Measurements from ENCODE around the gene THSD4. TPM values are rescaled to one million over a fixed set of nuclear protein-coding genes. Genes with fewer than 3 reads are reported as not detected.

THSD4 gene
- total and polyA plus RNA-seq, 2 of the 8 experiments (the other 6 are each of a cell fraction or from before 2014, with no cell fraction given) = 2.5 to 6.2 TPM

DNA sequence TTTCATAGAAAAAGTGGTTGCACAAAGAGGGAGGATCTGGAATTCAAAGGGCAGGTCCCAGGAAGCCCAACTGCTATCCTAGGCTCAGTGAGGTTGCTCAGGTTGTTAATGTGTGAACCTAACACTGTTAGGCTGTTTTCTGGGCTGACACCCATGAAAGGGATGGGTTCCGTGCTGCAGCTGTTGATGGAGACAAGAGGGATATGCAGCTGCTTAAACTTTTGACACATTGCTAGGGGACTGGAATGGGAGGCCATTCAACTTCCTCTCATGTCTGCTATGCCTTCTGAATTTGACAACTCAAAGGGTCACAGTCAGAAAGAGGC, 497.1 kb downstream of the THSD4 start:
- H4K20me1 ChIP-seq (replicated peaks in 1 of 2; ENCODE audit: control insufficient read depth in 1 of 2, insufficient read depth in 2 of 2, low read length in 2 of 2) = no peaks in the 10 kb centered on the region
- H3K23me2 ChIP-seq (ENCODE audit: low read depth, low read length) = no peaks in the 10 kb centered on the region
- CTCF ChIA-PET (ENCODE audit: partially characterized antibody) = interaction anchor here (0.8 to 1.0 kb wide), 3 partner anchors 37 to 169 kb away, joined by 3 to 6 read pairs (median 3); no protein-coding TSS in a partner anchor
- H2BK5ac ChIP-seq (ENCODE audit: low read depth, low read length) = no peak overlapping the region
- DNase-seq (ENCODE audit: low read depth in 1 of 2, low spot score in 2 of 2) (no peak), FAIRE-seq (no peak)
- H3K79me2 ChIP-seq (ENCODE audit: control insufficient read depth in 1 of 2, insufficient read depth in 2 of 2, low read length in 2 of 2) = no peaks in the 10 kb centered on the region
- 94% methylated on average over 1 of the region's 1 CpG; no CpG with 5 or more reads in 1 of the 2 experiments for WGBS, 2 experiments (ENCODE audit: extremely low coverage in 1 of 2, insufficient coverage in 1 of 2, insufficient read length in 1 of 2, insufficient replicate concordance in 2 of 2, low coverage in 1 of 2, low lambda C conversion rate in 2 of 2, missing lambda C conversion rate in 1 of 2)
- POLR2A ChIA-PET (ENCODE audit: partially characterized antibody) = interaction anchor here (0.7 kb wide), 1 partner anchor 20 kb away, joined by 3 read pairs; no protein-coding TSS in a partner anchor
- no peak overlapping the region for H2AFZ ChIP-seq (ENCODE audit: low read length)
- no peak overlapping the region for H3K23ac ChIP-seq (ENCODE audit: insufficient read length)
- H3K4ac ChIP-seq (replicated peaks; ENCODE audit: insufficient read length, low read depth, low read length) = no peak overlapping the region
- H4K5ac ChIP-seq (ENCODE audit: insufficient read length, low read depth, low read length) = no peak overlapping the region
- no peaks in the 10 kb centered on the region for H3K36me3 ChIP-seq (ENCODE audit: control insufficient read depth in 2 of 4, insufficient read depth in 4 of 4, low read length in 3 of 4)
- no peaks in the 10 kb centered on the region for H3K79me1 ChIP-seq (ENCODE audit: low read depth, low read length)
- H2BK20ac ChIP-seq (ENCODE audit: low read length) = no peak overlapping the region
- peak overlapping the region; percentile 5 for H2BK120ac ChIP-seq (replicated peaks; ENCODE audit: low read depth, low read length)
- H3K14ac ChIP-seq (ENCODE audit: insufficient read length) = no peak overlapping the region
- no peaks in the 10 kb centered on the region for H3K27me3 ChIP-seq (replicated peaks in 1 of 4; ENCODE audit: control insufficient read depth in 3 of 4, extremely low read depth in 1 of 4, insufficient read depth in 3 of 4, low read length in 3 of 4)
- no peak overlapping the region for H2AK5ac ChIP-seq (ENCODE audit: low read depth, low read length)
- no peak overlapping the region; the same call in 1 of the 2 replicates for H2BK12ac ChIP-seq (ENCODE audit: low read depth, low read length)
- no peak overlapping the region for H4K91ac ChIP-seq (replicated peaks; ENCODE audit: insufficient read length, low read length)
- H3K4me1 ChIP-seq (replicated peaks in 1 of 4; ENCODE audit: control insufficient read depth in 3 of 4, insufficient read depth in 4 of 4, low read length in 3 of 4) = peaks cover 4 to 20% (median 11%) of the 10 kb centered on the region in 4 experiments; a peak in 6 of 7 replicates
- no peak overlapping the region for H4K8ac ChIP-seq (ENCODE audit: extremely low read depth, insufficient read depth, low read length)
- H3K9ac ChIP-seq (replicated peaks in 1 of 4; ENCODE audit: extremely low read depth in 1 of 4, low read depth in 3 of 4, low read length in 3 of 4) = no peak overlapping the region
- H2BK15ac ChIP-seq (ENCODE audit: low read length) = no peak overlapping the region
- TF ChIP-seq CHD2 (IDR thresholded peaks at IDR 0.05; ENCODE audit: low read length) = no peak
- TF ChIP-seq POU5F1 (IDR thresholded peaks at IDR 0.05; ENCODE audit: low read depth, low read length) = no peak
- no peak for TF ChIP-seq BCL11A (IDR thresholded peaks at IDR 0.05; ENCODE audit: low read depth in 2 of 2, low read length in 2 of 2)
- TF ChIP-seq KDM4A (IDR thresholded peaks at IDR 0.05; ENCODE audit: low read depth, low read length, severe bottlenecking) = no peak
- no peak for TF ChIP-seq RAD21 (IDR thresholded peaks at IDR 0.05 in 1 of 2, conservative IDR thresholded peaks at IDR 0.05 in 1 of 2; ENCODE audit: low read depth in 2 of 2, low read length in 2 of 2)
- TF ChIP-seq FOSL1 (IDR thresholded peaks at IDR 0.05; ENCODE audit: insufficient read depth, low read depth, low read length) = no peak
- no peak for TF ChIP-seq CBX8 (IDR thresholded peaks at IDR 0.05; ENCODE audit: borderline replicate concordance, low read depth, low read length)
- TF ChIP-seq, protein P1, sequence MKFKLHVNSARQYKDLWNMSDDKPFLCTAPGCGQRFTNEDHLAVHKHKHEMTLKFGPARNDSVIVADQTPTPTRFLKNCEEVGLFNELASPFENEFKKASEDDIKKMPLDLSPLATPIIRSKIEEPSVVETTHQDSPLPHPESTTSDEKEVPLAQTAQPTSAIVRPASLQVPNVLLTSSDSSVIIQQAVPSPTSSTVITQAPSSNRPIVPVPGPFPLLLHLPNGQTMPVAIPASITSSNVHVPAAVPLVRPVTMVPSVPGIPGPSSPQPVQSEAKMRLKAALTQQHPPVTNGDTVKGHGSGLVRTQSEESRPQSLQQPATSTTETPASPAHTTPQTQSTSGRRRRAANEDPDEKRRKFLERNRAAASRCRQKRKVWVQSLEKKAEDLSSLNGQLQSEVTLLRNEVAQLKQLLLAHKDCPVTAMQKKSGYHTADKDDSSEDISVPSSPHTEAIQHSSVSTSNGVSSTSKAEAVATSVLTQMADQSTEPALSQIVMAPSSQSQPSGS (IDR thresholded peaks at IDR 0.05; ENCODE audit: low read length) = no peak
- no peak for TF ChIP-seq NANOG (IDR thresholded peaks at IDR 0.05; ENCODE audit: insufficient read depth, low read depth, low read length, poor library complexity, severe bottlenecking)
- no peak for TF ChIP-seq SIX5 (IDR thresholded peaks at IDR 0.05; ENCODE audit: low read depth, low read length)
- H3K4me2 ChIP-seq (ENCODE audit: insufficient read depth in 1 of 2, low read depth in 2 of 2, low read length in 2 of 2) = peak overlapping the region in 1 of 2 experiments; percentile 49; a peak in 1 of 4 replicates
- no peak overlapping the region for H3K4me3 ChIP-seq (ENCODE audit: extremely low read depth in 1 of 4, insufficient read depth in 2 of 4, low read depth in 3 of 4, low read length in 4 of 4)
- no peaks in the 10 kb centered on the region for H3K9me3 ChIP-seq (ENCODE audit: insufficient read depth in 2 of 2, low read depth in 1 of 2, low read length in 1 of 2)
- no peak overlapping the region for H3K27ac ChIP-seq (ENCODE audit: low read depth, low read length)
- H3K18ac ChIP-seq (ENCODE audit: extremely low read depth, low read length) = peak overlapping the region; percentile 62; the same call in 1 of the 2 replicates
- H3K56ac ChIP-seq (replicated peaks; ENCODE audit: insufficient read length, low read depth, low read length) = no peak overlapping the region

Measured in H1 (cell line).